IPS DF 4.7 (cell line): ENCODE data around the gene CDH23.
"Not testable (repeated sequence)": the region's sequence is repeated elsewhere in the genome, so short reads cannot be mapped to it uniquely, and the experiment has no call there.

Source experiments
- DNase-seq: peaks from one replicate; pipeline ENCODE4 v3.0.0-alpha.2; 2013; ENCODE audit warnings: low spot score; ENCODE audit errors: extremely low read depth

The CDH23 gene

GRCh38 chr10:71396711-71397295 lies at the start of gene CDH23:
CDH23 (plus strand) TSS chr10:71396920; CDS start chr10:71439832, 42,912 bp downstream.
- DNase-seq = no peak

- DNase-seq = no peak
Measured at GRCh38 chr10:71347587-71348395, 48.9 kb upstream of the CDH23 start.

- DNase-seq = no peak
Measured at GRCh38 chr10:71348850-71349249, 47.9 kb upstream of the CDH23 start.

- DNase-seq = no peak
Measured at GRCh38 chr10:71349406-71349805, 47.3 kb upstream of the CDH23 start.

DNA sequence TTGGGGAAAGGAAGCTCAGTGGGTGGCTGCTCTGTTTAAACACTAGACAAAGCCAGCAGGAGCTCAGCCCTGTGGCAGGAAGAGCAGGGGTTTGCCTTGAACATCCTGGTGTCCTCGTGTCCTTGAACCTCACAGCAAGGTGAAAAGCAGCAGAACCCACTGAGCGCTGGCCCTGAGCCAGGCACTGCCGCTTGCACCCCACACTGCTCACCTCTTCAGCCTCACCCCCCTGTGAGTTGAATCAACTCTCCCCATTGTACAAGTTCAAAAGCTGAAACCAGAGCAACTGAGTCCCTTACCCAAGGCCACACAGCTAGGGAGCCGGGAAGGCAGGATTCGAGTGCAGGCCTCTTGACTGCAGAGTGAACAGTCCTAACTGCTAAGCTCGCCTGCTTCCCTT lies 45.6 kb upstream of the CDH23 start:
- no peak for DNase-seq

DNA sequence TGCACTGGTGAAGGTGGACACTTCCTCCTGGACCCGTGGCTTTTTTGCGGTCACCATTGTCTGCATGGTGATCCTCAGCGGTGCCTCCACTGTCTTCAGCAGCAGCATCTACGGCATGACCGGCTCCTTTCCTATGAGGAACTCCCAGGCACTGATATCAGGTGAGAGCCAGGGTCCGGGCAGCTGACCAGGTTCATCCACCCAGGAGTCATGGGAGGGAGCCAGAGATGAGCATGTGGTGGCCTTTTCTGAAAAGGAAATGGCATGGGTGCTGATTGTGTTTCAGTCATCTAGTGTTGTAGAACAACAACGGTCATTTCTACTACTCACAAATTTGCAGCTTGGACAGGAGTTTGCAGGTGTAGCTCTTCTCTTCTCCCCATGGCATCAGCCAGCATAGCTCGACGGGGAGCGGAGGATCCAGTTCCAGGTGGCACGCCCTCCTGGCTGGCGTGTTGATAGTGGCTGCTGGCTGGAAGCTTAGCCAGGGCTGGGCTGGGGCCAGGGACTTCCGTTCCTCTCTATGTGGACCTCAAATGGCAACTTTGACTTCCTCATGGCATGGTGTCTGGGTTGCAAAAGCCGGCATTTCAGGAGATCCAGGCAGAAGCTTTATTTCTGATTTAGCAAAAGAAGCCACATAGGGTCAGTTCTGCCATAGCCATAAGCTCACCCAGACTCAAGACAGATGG lies 44.9 kb upstream of the CDH23 start:
- no peak for DNase-seq

GRCh38 chr10:71353639-71354038 lies 43.1 kb upstream of the CDH23 start:
- no peak for DNase-seq

DNA sequence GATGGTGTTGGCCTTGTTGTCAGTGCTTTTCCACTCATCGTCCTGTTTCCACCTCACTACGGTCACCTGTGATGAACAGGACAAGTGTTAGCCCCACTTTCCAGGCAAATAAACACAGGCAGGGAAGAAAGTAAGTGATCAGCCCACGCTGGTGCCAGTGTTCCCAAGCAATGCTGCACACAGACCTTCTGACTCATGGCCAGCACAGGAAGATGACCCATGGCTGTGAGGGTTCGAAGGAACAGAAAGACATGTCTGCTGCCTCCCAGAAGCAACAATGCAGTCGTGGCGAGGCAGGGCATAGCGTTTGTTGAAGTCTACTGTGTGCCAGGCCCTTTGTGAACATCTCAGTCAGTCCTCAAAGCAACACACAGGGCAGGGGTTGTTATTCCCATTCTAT lies 41.9 kb upstream of the CDH23 start:
- DNase-seq = no peak

GRCh38 chr10:71355886-71356285 lies 40.8 kb upstream of the CDH23 start:
- no peak for DNase-seq

DNA sequence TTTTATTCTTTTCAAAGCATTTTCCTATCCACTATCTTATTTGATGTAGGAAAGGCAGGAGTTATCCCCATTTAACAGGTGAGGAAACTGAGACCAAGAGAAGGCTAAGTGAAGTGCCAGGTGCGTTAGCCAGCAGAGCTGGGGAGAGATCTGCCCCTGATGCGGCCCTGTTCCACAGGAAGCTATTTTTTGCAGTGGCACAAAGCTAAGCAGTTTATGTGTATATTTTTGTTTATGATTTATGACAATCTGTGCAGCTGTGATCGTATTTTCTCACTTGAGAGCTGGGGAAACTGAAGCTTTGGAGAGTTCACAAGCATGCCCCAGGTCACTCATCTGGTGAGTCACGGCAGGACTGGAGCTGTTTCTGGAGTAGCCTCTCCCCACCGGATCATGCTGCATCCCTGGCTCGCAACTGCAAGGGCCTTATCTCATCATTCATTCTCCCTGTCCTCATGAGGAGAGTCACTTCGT lies 38.9 kb upstream of the CDH23 start:
- DNase-seq = no peak

- no peak for DNase-seq
Measured at GRCh38 chr10:71358277-71358676, 38.4 kb upstream of the CDH23 start.

- DNase-seq = not testable (repeated sequence)
Measured at GRCh38 chr10:71358906-71359305, 37.8 kb upstream of the CDH23 start.

DNA sequence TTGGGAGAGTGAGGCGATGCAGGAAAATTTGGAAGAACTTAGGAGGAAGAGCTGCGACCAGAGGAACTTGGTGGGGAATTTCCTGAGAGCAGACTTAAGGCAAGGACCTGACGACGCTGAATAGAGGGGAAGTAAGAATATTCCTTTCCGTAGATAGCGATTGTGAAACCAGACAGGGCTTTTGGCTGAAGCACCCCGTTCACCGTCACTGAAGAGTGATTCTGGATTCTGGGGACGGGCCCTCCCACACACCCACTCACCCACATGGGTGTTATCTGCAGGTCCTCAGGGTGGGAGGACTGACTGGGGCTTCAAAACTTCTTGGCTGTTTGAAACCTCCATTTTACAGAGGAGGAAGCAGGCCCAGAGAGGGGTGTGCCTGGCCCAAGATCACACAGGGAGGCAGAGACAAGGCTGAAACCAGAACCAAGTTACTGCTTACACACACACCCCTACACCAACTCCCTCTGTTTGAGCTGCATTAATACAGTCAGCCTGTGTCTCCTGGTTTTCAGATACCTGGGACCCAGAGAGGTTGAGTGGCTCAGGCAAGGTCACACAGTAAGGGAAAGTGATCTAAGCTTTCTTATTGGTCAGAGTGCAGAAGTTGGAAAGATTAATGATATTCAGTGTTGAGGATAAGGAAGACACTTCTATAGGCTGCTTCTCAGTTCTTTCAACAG lies 37.2 kb upstream of the CDH23 start:
- DNase-seq = no peak

GRCh38 chr10:71360735-71361134 lies 36.0 kb upstream of the CDH23 start:
- no peak for DNase-seq

DNA sequence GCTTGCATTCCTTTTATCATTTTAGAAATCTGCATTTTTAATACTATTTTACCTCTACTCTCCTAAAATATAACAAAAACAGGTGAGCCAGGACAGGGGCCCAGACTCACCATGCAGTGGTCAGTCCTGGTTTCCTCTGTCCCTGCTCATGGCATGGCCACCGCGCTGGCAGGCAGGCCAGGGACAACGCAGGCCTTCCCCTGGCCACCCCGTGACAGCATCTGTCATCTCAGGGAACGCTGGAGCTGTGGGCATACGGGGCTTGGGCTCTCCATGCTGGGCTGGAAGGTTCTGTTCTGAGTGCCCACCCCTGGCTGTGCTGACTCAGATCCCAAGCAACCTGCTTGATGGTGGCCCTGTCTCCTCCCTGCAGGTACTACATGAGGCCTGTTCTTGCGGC lies 35.1 kb upstream of the CDH23 start:
- DNase-seq = no peak

DNA sequence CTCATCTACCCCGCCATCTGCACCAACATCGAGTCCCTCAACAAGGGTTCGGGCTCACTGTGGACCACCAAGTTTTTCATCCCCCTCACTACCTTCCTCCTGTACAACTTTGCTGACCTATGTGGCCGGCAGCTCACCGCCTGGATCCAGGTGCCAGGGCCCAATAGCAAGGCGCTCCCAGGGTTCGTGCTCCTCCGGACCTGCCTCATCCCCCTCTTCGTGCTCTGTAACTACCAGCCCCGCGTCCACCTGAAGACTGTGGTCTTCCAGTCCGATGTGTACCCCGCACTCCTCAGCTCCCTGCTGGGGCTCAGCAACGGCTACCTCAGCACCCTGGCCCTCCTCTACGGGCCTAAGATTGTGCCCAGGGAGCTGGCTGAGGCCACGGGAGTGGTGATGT lies 34.6 kb upstream of the CDH23 start:
- no peak for DNase-seq

- no peak for DNase-seq
Measured at GRCh38 chr10:71363936-71364335, 32.8 kb upstream of the CDH23 start.

GRCh38 chr10:71365366-71365765 lies 31.4 kb upstream of the CDH23 start:
- DNase-seq = no peak

DNA sequence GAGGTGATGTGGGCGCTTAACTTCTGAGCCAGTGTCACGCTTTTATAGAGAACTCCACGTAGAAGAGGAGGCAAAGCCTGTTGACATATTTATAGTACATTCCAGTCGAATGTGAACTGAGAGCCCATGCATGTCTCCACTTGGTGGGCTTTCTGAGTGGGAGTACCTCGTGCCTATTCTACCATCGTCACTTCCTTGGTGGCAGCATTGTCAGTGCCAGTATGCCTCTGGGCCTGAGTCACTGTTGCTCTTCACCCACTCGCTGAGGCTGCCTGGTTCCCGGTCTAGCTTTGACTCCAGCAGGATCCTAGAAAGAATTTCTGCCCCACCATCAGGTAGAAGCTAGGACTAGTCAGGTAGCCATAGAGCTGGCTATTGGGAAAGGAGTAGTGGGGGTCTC lies 30.0 kb upstream of the CDH23 start:
- no peak for DNase-seq

GRCh38 chr10:71367271-71367670 lies 29.4 kb upstream of the CDH23 start:
- DNase-seq = no peak

DNA sequence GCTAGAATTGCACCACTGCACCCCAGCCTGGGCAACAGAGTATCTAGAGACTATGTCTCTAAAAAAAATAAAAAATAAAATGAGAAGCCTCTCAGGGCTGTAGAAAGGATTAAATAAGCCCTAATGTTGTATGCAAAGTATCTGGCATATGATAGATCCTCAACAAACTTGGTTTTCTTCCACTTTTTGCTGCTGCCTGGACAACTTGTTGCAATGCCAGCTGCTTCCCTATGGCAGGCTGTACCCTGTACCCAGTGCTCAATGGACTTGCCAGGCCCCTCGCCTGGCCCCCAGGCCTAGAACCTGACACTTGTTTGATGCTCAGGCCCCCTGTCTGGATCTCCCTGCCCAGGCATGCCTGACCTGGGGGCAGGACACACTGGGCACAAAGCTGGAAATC lies 28.5 kb upstream of the CDH23 start:
- DNase-seq = no peak

DNA sequence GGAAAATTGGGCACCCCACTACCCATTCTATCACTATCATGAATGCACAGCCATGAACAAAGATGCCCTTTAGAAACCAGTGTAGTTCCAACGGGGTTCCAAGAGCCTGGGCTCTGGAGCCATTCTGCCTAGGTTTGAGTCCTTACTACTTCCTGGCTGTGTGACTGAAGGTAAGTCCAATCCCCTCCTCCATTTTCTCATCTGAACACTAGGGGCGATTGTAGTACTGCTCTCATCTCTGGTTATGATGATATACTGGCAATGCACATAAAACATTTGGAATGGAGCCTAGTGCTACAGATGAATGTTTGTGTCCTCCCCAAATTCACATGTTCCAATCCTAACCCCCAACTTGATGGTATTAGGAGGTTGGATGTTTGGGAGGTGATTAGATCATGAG lies 28.1 kb upstream of the CDH23 start:
- DNase-seq = no peak
